ENCODE results near the gene SUGP2.

GRCh38 chr19:19064811-19065745 is 31.8 kb upstream of the SUGP2 start:
- TF ChIP-seq CTCF (IDR thresholded peaks at IDR 0.05) = no peak
- no peak for TF ChIP-seq POLR2A (IDR thresholded peaks at IDR 0.05)
